ENCODE data around the gene A2ML1.

Gene A2ML1

GRCh38 chr12:8837291-8837690 is 14.9 kb downstream of the A2ML1 start:
- TF ChIP-seq CTCF (IDR thresholded peaks at IDR 0.05) (no peak), ZFX (IDR thresholded peaks at IDR 0.05; ENCODE audit: borderline replicate concordance) (no peak)

GRCh38 chr12:8840321-8840720 is 17.9 kb downstream of the A2ML1 start:
- H3K27ac ChIP-seq = no peak overlapping the region
- TF ChIP-seq CTCF (IDR thresholded peaks at IDR 0.05) (no peak), ZFX (IDR thresholded peaks at IDR 0.05; ENCODE audit: borderline replicate concordance) (no peak)

More at GRCh38 chr12:8837291-8837690, 14.9 kb downstream of the A2ML1 start:
- H3K27ac ChIP-seq = no peak overlapping the region

GRCh38 chr12:8840938-8841633 is 18.7 kb downstream of the A2ML1 start:
- TF ChIP-seq ZFX (IDR thresholded peaks at IDR 0.05; ENCODE audit: borderline replicate concordance) = no peak
- no peak for TF ChIP-seq CTCF (IDR thresholded peaks at IDR 0.05)
- no peak overlapping the region for H3K27ac ChIP-seq

GRCh38 chr12:8841778-8842177 is 19.4 kb downstream of the A2ML1 start:
- TF ChIP-seq ZFX (IDR thresholded peaks at IDR 0.05; ENCODE audit: borderline replicate concordance) (no peak), CTCF (IDR thresholded peaks at IDR 0.05) (no peak)
- no peak overlapping the region for H3K27ac ChIP-seq

- TF ChIP-seq ZFX (IDR thresholded peaks at IDR 0.05; ENCODE audit: borderline replicate concordance) (no peak), CTCF (IDR thresholded peaks at IDR 0.05) (no peak)
- H3K27ac ChIP-seq = no peak overlapping the region
These were observed 22.2 kb downstream of the A2ML1 start for GRCh38 chr12:8844665-8845064.

- no peak overlapping the region for H3K27ac ChIP-seq
- no peak for TF ChIP-seq CTCF (IDR thresholded peaks at IDR 0.05)
- TF ChIP-seq ZFX (IDR thresholded peaks at IDR 0.05; ENCODE audit: borderline replicate concordance) = no peak
These were observed 23.9 kb downstream of the A2ML1 start for GRCh38 chr12:8846305-8846704.

GRCh38 chr12:8847435-8847834 is 25.0 kb downstream of the A2ML1 start:
- H3K27ac ChIP-seq = no peak overlapping the region
- TF ChIP-seq CTCF (IDR thresholded peaks at IDR 0.05) = no peak
- TF ChIP-seq ZFX (IDR thresholded peaks at IDR 0.05; ENCODE audit: borderline replicate concordance) = no peak
